Keratinocyte (primary cell): ENCODE results near the gene WFS1. TPM values are rescaled to one million over a fixed set of nuclear protein-coding genes. Genes with fewer than 3 reads are reported as not detected.

Experiments used
- DNase-seq: peaks from one replicate; pipeline ENCODE4 v3.0.0-alpha.2; 2011; ENCODE audit warnings: low read depth, missing footprints, low spot score
- FAIRE-seq: peaks from 2 replicates; lab custom pipeline; 2011; peaks lifted over from hg19 to GRCh38; lab: Jason Lieb, UNC
- H2AFZ ChIP-seq: 2 replicates; pipeline ENCODE4 v1.6.0; 2012; ENCODE audit warnings: low read length, control low read depth, inconsistent platforms; ENCODE audit not compliant: control insufficient read depth
- H3K27ac ChIP-seq: 2 replicates; pipeline ENCODE4 v1.5.1; 2011; ENCODE audit warnings: low read length; ENCODE audit not compliant: control insufficient read depth, insufficient read depth
- H3K27me3 ChIP-seq: 3 replicates; pipeline ENCODE4 v1.6.0; 2011; ENCODE audit warnings: low read length; ENCODE audit not compliant: control insufficient read depth, insufficient read depth; ENCODE audit errors: extremely low read depth
- H3K36me3 ChIP-seq, 2 experiments: 2 replicates in 1 of 2; 3 replicates in 1 of 2; pipeline ENCODE4 v1.5.1; 2011; ENCODE audit warnings: low read length in 2 of 2, mild to moderate bottlenecking in 1 of 2; ENCODE audit not compliant: control insufficient read depth in 2 of 2, insufficient read depth in 2 of 2; ENCODE audit errors: extremely low read depth in 1 of 2
- H3K4me1 ChIP-seq: 3 replicates; pipeline ENCODE4 v1.5.1; 2011; ENCODE audit warnings: low read length; ENCODE audit not compliant: control insufficient read depth, insufficient read depth; ENCODE audit errors: extremely low read depth
- H3K4me2 ChIP-seq: 3 replicates; pipeline ENCODE4 v1.6.0; 2011; ENCODE audit warnings: low read depth, low read length; ENCODE audit not compliant: control insufficient read depth, insufficient read depth; ENCODE audit errors: extremely low read depth
- H3K4me3 ChIP-seq, 3 experiments: fragments of 200-600 bp in 1 of 3; sonication (generic) in 1 of 3; 2 replicates in 2 of 3; 3 replicates in 1 of 3; pipeline ENCODE4 v1.5.1; 2011 to 2016; ENCODE audit warnings: low read length in 3 of 3, mild to moderate bottlenecking in 3 of 3, control low read depth in 2 of 3, inconsistent platforms in 1 of 3, low read depth in 1 of 3, mixed read lengths in 1 of 3, mixed run types in 1 of 3, moderate library complexity in 1 of 3; ENCODE audit not compliant: control insufficient read depth in 2 of 3, insufficient read depth in 2 of 3; ENCODE audit errors: extremely low read depth in 1 of 3
- H3K79me2 ChIP-seq: 2 replicates; pipeline ENCODE4 v1.6.0; 2012; ENCODE audit warnings: low read length; ENCODE audit not compliant: control insufficient read depth, insufficient read depth
- H3K9ac ChIP-seq: 3 replicates; pipeline ENCODE4 v1.6.0; 2011; ENCODE audit warnings: low read length; ENCODE audit not compliant: control insufficient read depth, insufficient read depth; ENCODE audit errors: extremely low read depth
- H3K9me1 ChIP-seq: 3 replicates; pipeline ENCODE4 v1.6.0; 2011; ENCODE audit warnings: low read length; ENCODE audit not compliant: control insufficient read depth, insufficient read depth; ENCODE audit errors: extremely low read depth
- H3K9me3 ChIP-seq: 2 replicates; pipeline ENCODE4 v1.5.1; 2012; ENCODE audit warnings: low read depth, low read length; ENCODE audit not compliant: control insufficient read depth
- H4K20me1 ChIP-seq: 3 replicates; pipeline ENCODE4 v1.6.0; 2011; ENCODE audit warnings: low read length; ENCODE audit not compliant: control insufficient read depth, insufficient read depth; ENCODE audit errors: extremely low read depth
- CTCF ChIP-seq, 3 experiments: IDR thresholded peaks in 1 of 3; conservative IDR thresholded peaks in 1 of 3; optimal IDR thresholded peaks in 1 of 3; 2 replicates in 2 of 3; 3 replicates in 1 of 3; pipeline versions ENCODE3 to v1.5.1; 2011; ENCODE audit warnings: low read length in 3 of 3, mild to moderate bottlenecking in 3 of 3, moderate library complexity in 2 of 3, control low read depth in 1 of 3, inconsistent platforms in 1 of 3; ENCODE audit not compliant: insufficient read depth in 2 of 3; ENCODE audit errors: extremely low read depth in 1 of 3
- EZH2 ChIP-seq: IDR thresholded peaks from one replicate; pipeline ENCODE4 v1.6.1; 2012; ENCODE audit warnings: inconsistent platforms, mild to moderate bottlenecking, low read length, moderate library complexity
- dilution Hi-C: fragments of 300-500 bp; cut with MboI; formaldehyde crosslinking; loops from one replicate; pipeline ENCODE4 v1.7.0; 2020; ENCODE audit warnings: low sequenced_read_pairs; ENCODE audit not compliant: extremely low pct_ligation_motif_present
- polyA plus RNA-seq, 5 experiments: library from polyadenylated mRNA; depleted of rRNA in 3 of 5; stranded (reverse) in 3 of 5; stranded (forward) in 1 of 5; unstranded in 1 of 5; fragments of >200 nt; gene quantifications; 1 replicate in 1 of 5; 2 replicates in 3 of 5; 3 replicates in 1 of 5; pipeline versions ENCODE4 v1.2.1 to v1.2.3, GENCODE V29; 2011 to 2012; ENCODE audit warnings: missing spikeins in 2 of 5, low read depth in 1 of 5, low replicate concordance in 1 of 5

The WFS1 gene
- polyA plus RNA-seq, 1 donor (not counting 4 experiments of a cell fraction or from before 2014, with no cell fraction given): 7.0 TPM

- H3K9ac ChIP-seq: no peak overlapping the region
- TF ChIP-seq EZH2: no peak
- TF ChIP-seq CTCF (optimal IDR thresholded peaks at IDR 0.05 in 1 of 3, IDR thresholded peaks at IDR 0.05 in 1 of 3, conservative IDR thresholded peaks at IDR 0.05 in 1 of 3; ENCODE audit: extremely low read depth in 1 of 3, insufficient read depth in 2 of 3, low read length in 3 of 3): no peak
- dilution Hi-C loops: no loop called here
- no peak overlapping the region for H3K4me2 ChIP-seq
- no peak overlapping the region for H2AFZ ChIP-seq
- no peaks in the 10 kb centered on the region for H3K79me2 ChIP-seq
- FAIRE-seq: no peak
- no peak overlapping the region for H3K27ac ChIP-seq
- H3K4me1 ChIP-seq: no peaks in the 10 kb centered on the region
- H3K9me3 ChIP-seq: no peaks in the 10 kb centered on the region
- H3K9me1 ChIP-seq: no peaks in the 10 kb centered on the region
- no peak overlapping the region for H3K4me3 ChIP-seq
- no peaks in the 10 kb centered on the region for H4K20me1 ChIP-seq
- no peak for DNase-seq
- peaks cover 0 to 8% of the 10 kb centered on the region in 2 experiments for H3K36me3 ChIP-seq
- no peaks in the 10 kb centered on the region for H3K27me3 ChIP-seq
These were observed 29.2 kb downstream of the WFS1 start for GRCh38 chr4:6298852-6299251.

GRCh38 chr4:6299875-6300274 is 30.2 kb downstream of the WFS1 start:
- TF ChIP-seq EZH2: no peak
- TF ChIP-seq CTCF (optimal IDR thresholded peaks at IDR 0.05 in 1 of 3, IDR thresholded peaks at IDR 0.05 in 1 of 3, conservative IDR thresholded peaks at IDR 0.05 in 1 of 3; ENCODE audit: extremely low read depth in 1 of 3, insufficient read depth in 2 of 3, low read length in 3 of 3): no peak
- dilution Hi-C loops: no loop called here
- H3K36me3 ChIP-seq: peaks cover 0 to 6% of the 10 kb centered on the region in 2 experiments
- no peaks in the 10 kb centered on the region for H3K9me1 ChIP-seq
- no peak overlapping the region for H2AFZ ChIP-seq
- H3K27ac ChIP-seq: no peak overlapping the region
- no peaks in the 10 kb centered on the region for H3K4me1 ChIP-seq
- H4K20me1 ChIP-seq: no peaks in the 10 kb centered on the region
- H3K4me2 ChIP-seq: no peak overlapping the region
- no peaks in the 10 kb centered on the region for H3K79me2 ChIP-seq
- DNase-seq: no peak
- H3K9me3 ChIP-seq: no peaks in the 10 kb centered on the region
- H3K4me3 ChIP-seq: no peak overlapping the region
- no peak for FAIRE-seq
- H3K27me3 ChIP-seq: no peaks in the 10 kb centered on the region
- H3K9ac ChIP-seq: no peak overlapping the region
